SK-N-SH treated with all-trans-retinoic acid at 6 μM for 48 hours (cell line): ENCODE measurements around the gene COPS7A.
A peak's percentile ranks its signal among the peaks of the same experiment; 100 is the strongest.

Experiments
- ATAC-seq: fragments of 200-7000 bp; cut with Tn5 transposase; 3 replicates; pipeline ENCODE4 v1.9.1; 2020; ENCODE audit warnings: mild to moderate bottlenecking, moderate library complexity
- BACH2 ChIP-seq: fragments of 250-450 bp; sonication (Bioruptor Pico); IDR thresholded peaks from 2 replicates; pipeline ENCODE4 v1.9.0; 2021; ENCODE audit warnings: mild to moderate bottlenecking, borderline replicate concordance
- GLIS3 ChIP-seq: fragments of 250-450 bp; sonication (Bioruptor Pico); IDR thresholded peaks from 2 replicates; pipeline ENCODE4 v1.5.0; 2020; ENCODE audit warnings: mild to moderate bottlenecking, moderate library complexity
- OSR1 ChIP-seq: fragments of 250-450 bp; sonication (Bioruptor Pico); IDR thresholded peaks from 2 replicates; pipeline ENCODE4 v1.8.0; 2022; ENCODE audit warnings: moderate library complexity, mild to moderate bottlenecking, inconsistent platforms
- PPARA ChIP-seq: fragments of 250-450 bp; sonication (Bioruptor Pico); IDR thresholded peaks from 2 replicates; pipeline ENCODE4 v1.5.0; 2020; ENCODE audit warnings: mild to moderate bottlenecking, borderline replicate concordance
- RARB ChIP-seq: fragments of 250-450 bp; sonication (Bioruptor Pico); IDR thresholded peaks from 2 replicates; pipeline ENCODE4 v1.8.0; 2021; ENCODE audit warnings: mild to moderate bottlenecking, moderate library complexity
- TCF4 ChIP-seq: fragments of 250-450 bp; sonication (Bioruptor Pico); IDR thresholded peaks from 2 replicates; pipeline ENCODE4 v1.8.0; 2021; ENCODE audit warnings: mild to moderate bottlenecking, moderate library complexity, borderline replicate concordance
- ZC3H10 ChIP-seq: fragments of 250-450 bp; sonication (Bioruptor Pico); IDR thresholded peaks from 2 replicates; pipeline ENCODE4 v1.5.1; 2021; ENCODE audit warnings: mild to moderate bottlenecking, moderate library complexity
- ZFP3 ChIP-seq: fragments of 250-450 bp; sonication (Bioruptor Pico); IDR thresholded peaks from 2 replicates; pipeline ENCODE4 v1.5.0; 2020; ENCODE audit warnings: mild to moderate bottlenecking, moderate library complexity
- ZFP30 ChIP-seq: fragments of 450-650 bp; formaldehyde crosslinking; IDR thresholded peaks from 2 replicates; pipeline ENCODE4 v1.5.0; 2022; ENCODE audit warnings: mild to moderate bottlenecking, moderate library complexity
- ZNF565 ChIP-seq: fragments of 450-650 bp; formaldehyde crosslinking; conservative IDR thresholded peaks from 2 replicates; pipeline ENCODE4 v1.5.0; 2020; ENCODE audit warnings: low read depth, mild to moderate bottlenecking, moderate library complexity
- ZNF70 ChIP-seq: fragments of 450-650 bp; formaldehyde crosslinking; IDR thresholded peaks from 2 replicates; pipeline ENCODE4 v1.5.0; 2020; ENCODE audit warnings: mild to moderate bottlenecking, moderate library complexity
- TF ChIP-seq, protein P1 (sequence below): fragments of 250-450 bp; sonication (Bioruptor Pico); IDR thresholded peaks from 2 replicates; pipeline ENCODE4 v1.5.0; 2020; ENCODE audit warnings: mild to moderate bottlenecking, moderate library complexity
- TF ChIP-seq, protein P2 (sequence below): fragments of 250-450 bp; sonication (Bioruptor Pico); IDR thresholded peaks from 2 replicates; pipeline ENCODE4 v1.5.1; 2021; ENCODE audit warnings: mild to moderate bottlenecking, moderate library complexity
- TF ChIP-seq, protein P3 (sequence below): fragments of 250-450 bp; sonication (Bioruptor Pico); IDR thresholded peaks from 2 replicates; pipeline ENCODE4 v1.8.0; 2021; ENCODE audit warnings: low read depth, mild to moderate bottlenecking, moderate library complexity, borderline replicate concordance
- TF ChIP-seq, protein P4 (sequence below): fragments of 250-450 bp; sonication (Bioruptor Pico); IDR thresholded peaks from 2 replicates; pipeline ENCODE4 v1.5.1; 2020; ENCODE audit warnings: low read depth, mild to moderate bottlenecking, moderate library complexity

The COPS7A gene

DNA sequence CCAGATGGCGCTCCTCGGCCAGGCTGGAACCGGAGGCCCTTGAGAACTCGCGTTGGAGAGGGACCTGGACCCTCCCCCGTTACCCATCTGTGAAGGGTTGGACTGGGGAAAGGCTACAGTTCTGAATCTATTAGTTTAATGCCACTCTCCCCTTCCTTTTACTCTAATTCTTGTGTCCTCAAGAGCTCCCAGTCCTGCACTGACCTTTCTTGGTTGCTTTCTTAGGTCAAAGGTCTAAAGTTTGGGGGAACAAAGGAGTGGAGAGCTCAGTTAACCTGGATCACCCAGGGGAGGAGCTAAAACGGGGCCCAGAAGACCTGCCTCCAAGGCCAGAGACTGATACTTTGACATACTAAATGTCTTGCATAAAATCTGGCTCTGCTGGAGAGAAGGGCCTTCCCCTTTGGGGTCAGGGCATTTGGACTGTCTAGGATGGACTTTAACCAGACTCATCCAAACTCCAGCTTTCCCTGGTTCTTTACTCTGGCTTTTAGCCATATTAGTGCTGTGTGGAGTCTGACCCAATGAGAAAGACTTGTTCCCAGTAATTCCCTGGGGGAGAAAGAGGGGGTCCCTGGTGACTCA lies 30.0 kb downstream of the COPS7A start:
- no peak for TF ChIP-seq ZNF565
- TF ChIP-seq ZC3H10 = no peak
- no peak for TF ChIP-seq OSR1 (CRISPR knock-in tag)
- TF ChIP-seq, protein P1, sequence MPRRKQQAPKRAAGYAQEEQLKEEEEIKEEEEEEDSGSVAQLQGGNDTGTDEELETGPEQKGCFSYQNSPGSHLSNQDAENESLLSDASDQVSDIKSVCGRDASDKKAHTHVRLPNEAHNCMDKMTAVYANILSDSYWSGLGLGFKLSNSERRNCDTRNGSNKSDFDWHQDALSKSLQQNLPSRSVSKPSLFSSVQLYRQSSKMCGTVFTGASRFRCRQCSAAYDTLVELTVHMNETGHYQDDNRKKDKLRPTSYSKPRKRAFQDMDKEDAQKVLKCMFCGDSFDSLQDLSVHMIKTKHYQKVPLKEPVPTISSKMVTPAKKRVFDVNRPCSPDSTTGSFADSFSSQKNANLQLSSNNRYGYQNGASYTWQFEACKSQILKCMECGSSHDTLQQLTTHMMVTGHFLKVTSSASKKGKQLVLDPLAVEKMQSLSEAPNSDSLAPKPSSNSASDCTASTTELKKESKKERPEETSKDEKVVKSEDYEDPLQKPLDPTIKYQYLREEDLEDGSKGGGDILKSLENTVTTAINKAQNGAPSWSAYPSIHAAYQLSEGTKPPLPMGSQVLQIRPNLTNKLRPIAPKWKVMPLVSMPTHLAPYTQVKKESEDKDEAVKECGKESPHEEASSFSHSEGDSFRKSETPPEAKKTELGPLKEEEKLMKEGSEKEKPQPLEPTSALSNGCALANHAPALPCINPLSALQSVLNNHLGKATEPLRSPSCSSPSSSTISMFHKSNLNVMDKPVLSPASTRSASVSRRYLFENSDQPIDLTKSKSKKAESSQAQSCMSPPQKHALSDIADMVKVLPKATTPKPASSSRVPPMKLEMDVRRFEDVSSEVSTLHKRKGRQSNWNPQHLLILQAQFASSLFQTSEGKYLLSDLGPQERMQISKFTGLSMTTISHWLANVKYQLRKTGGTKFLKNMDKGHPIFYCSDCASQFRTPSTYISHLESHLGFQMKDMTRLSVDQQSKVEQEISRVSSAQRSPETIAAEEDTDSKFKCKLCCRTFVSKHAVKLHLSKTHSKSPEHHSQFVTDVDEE = peak; percentile 59; the same call in 1 of the 2 replicates
- ATAC-seq = no peak; the same call in 2 of the 3 replicates

DNA sequence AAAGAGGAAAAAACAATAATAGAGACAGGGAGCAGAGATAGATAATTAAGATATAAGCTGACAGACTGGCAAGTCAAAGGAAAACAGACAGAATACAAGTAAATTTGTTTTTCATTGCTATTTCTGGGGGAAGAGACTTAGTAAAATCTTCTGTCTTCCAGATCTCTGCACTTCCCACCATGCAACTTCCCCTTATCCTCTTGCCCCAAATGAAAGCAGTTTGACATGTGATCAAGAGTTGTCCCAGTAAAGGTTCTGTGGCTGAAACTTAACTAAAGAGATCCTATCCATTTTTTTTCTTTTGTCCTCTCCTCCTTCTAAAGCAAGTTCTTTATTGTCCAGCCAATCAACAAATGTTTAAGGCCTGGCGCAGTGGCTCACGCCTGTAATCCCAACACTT lies 30.6 kb downstream of the COPS7A start:
- TF ChIP-seq, protein P2, sequence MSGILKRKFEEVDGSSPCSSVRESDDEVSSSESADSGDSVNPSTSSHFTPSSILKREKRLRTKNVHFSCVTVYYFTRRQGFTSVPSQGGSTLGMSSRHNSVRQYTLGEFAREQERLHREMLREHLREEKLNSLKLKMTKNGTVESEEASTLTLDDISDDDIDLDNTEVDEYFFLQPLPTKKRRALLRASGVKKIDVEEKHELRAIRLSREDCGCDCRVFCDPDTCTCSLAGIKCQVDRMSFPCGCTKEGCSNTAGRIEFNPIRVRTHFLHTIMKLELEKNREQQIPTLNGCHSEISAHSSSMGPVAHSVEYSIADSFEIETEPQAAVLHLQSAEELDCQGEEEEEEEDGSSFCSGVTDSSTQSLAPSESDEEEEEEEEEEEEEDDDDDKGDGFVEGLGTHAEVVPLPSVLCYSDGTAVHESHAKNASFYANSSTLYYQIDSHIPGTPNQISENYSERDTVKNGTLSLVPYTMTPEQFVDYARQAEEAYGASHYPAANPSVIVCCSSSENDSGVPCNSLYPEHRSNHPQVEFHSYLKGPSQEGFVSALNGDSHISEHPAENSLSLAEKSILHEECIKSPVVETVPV (CRISPR knock-in tag) = no peak
- TF ChIP-seq, protein P3, sequence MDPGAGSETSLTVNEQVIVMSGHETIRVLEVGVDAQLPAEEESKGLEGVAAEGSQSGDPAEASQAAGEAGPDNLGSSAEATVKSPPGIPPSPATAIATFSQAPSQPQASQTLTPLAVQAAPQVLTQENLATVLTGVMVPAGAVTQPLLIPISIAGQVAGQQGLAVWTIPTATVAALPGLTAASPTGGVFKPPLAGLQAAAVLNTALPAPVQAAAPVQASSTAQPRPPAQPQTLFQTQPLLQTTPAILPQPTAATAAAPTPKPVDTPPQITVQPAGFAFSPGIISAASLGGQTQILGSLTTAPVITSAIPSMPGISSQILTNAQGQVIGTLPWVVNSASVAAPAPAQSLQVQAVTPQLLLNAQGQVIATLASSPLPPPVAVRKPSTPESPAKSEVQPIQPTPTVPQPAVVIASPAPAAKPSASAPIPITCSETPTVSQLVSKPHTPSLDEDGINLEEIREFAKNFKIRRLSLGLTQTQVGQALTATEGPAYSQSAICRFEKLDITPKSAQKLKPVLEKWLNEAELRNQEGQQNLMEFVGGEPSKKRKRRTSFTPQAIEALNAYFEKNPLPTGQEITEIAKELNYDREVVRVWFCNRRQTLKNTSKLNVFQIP (CRISPR knock-in tag) = no peak
- TF ChIP-seq ZNF565 (no peak), ZNF70 (CRISPR knock-in tag) (no peak), RARB (CRISPR knock-in tag) (no peak), PPARA (CRISPR knock-in tag) (no peak)
- no peak for ATAC-seq

DNA sequence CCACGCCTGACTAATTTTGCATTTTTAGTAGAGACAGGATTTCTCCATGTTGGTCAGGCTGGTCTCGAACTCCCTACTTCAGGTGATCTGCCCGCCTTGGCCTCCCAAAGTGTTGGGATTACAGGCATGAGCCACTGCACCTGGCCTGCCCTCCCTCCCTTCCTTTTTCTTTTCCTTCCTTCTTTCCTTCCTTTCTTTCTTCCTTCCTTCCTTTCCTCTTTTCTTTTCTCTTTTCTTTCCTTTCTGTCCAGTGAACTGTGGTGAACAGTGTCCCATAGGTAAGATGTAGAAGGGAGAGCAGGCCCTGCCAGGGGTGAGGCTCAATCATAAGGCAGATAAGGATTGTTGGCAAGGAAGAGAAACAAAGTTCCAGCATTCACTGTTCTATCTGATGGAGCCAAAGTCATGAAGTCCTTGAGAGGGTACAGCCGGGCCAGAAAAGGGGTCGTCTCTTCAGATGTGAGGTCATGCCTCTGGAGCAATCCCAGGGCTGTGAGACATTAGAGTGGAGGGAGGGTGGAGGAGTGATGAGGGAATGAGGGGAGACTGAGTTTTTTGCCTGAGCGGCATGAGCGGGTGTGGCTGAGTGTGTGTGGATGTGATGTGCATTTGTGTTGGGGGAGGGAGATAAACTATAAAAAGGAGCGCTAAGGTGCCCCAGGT lies 33.3 kb downstream of the COPS7A start:
- TF ChIP-seq, protein P4, sequence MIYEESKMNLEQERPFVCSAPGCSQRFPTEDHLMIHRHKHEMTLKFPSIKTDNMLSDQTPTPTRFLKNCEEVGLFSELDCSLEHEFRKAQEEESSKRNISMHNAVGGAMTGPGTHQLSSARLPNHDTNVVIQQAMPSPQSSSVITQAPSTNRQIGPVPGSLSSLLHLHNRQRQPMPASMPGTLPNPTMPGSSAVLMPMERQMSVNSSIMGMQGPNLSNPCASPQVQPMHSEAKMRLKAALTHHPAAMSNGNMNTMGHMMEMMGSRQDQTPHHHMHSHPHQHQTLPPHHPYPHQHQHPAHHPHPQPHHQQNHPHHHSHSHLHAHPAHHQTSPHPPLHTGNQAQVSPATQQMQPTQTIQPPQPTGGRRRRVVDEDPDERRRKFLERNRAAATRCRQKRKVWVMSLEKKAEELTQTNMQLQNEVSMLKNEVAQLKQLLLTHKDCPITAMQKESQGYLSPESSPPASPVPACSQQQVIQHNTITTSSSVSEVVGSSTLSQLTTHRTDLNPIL (CRISPR knock-in tag) = no peak
- TF ChIP-seq ZFP3 = no peak
- no peak for TF ChIP-seq RARB (CRISPR knock-in tag)
- no peak for TF ChIP-seq GLIS3 (CRISPR knock-in tag)
- TF ChIP-seq ZFP30 (CRISPR knock-in tag) = no peak
- no peak for TF ChIP-seq ZNF565
- TF ChIP-seq ZC3H10 = no peak
- TF ChIP-seq, protein P1 = no peak
- ATAC-seq = no peak

DNA sequence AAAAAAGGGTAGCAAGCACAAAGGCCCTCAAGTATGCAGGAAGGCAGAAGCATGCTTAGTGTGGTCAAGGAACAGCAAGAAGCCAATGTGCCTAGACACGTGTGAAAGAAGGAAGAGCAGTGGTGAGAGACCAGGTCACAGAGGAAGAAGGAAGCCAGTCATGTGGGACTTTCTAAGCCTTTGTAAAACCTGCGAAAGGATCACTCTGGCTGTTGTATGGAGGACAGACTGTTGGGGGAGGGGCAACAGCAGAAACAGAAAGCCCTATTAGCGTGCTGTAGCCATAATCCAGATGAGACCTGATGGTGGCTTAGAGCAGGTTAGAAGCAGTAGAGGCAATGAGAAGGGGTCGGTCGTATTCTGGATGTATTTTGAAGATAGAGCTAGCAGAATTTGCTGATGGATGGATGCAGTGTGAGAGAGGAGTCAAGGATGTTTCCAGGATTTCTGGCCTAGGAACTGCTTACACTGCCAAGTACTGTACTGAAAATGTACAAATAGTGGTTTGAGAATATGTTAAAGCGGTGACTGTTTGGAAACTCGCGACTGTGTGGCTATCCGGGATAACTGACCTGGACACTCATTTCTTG lies 34.8 kb downstream of the COPS7A start:
- ATAC-seq = no peak
- TF ChIP-seq ZNF565 (no peak), GLIS3 (CRISPR knock-in tag) (no peak), TCF4 (CRISPR knock-in tag) (no peak), BACH2 (CRISPR knock-in tag) (no peak)
- TF ChIP-seq, protein P3 (CRISPR knock-in tag) = no peak
